PC-3 (cell line): ENCODE results near the gene RNF32.

Experiments used
- CTCF ChIP-seq: fragments of 300-600 bp; sonication (generic); conservative IDR thresholded peaks from 2 replicates; pipeline ENCODE4 v1.5.1; 2017; ENCODE audit warnings: antibody characterized with exemption, low read depth, mild to moderate bottlenecking, low read length
- EZH2 ChIP-seq: fragments of 300-600 bp; sonication (generic); IDR thresholded peaks from one replicate; pipeline ENCODE4 v1.6.1; 2017; ENCODE audit warnings: antibody characterized with exemption, mild to moderate bottlenecking, low read length; ENCODE audit not compliant: unreplicated experiment

- no peak for TF ChIP-seq EZH2
- no peak for TF ChIP-seq CTCF
Measured at GRCh38 chr7:156655251-156655650, 14.7 kb downstream of the RNF32 start.
